HTERT RPE-1 (cell line): ENCODE data around the gene CAPRIN1.
"Not testable (repeated sequence)": the region's sequence is repeated elsewhere in the genome, so short reads cannot be mapped to it uniquely, and the experiment has no call there.

Experiments used
- in situ Hi-C: fragments of 300-500 bp; cut with MboI; formaldehyde crosslinking; loops from 4 replicates; pipeline ENCODE4 v1.14.3; 2020; ENCODE audit warnings: low sequenced_read_pairs

Gene CAPRIN1

GRCh38 chr11:34084637-34085036, 33.1 kb downstream of the CAPRIN1 start:
- in situ Hi-C loops, result no loop called here

DNA sequence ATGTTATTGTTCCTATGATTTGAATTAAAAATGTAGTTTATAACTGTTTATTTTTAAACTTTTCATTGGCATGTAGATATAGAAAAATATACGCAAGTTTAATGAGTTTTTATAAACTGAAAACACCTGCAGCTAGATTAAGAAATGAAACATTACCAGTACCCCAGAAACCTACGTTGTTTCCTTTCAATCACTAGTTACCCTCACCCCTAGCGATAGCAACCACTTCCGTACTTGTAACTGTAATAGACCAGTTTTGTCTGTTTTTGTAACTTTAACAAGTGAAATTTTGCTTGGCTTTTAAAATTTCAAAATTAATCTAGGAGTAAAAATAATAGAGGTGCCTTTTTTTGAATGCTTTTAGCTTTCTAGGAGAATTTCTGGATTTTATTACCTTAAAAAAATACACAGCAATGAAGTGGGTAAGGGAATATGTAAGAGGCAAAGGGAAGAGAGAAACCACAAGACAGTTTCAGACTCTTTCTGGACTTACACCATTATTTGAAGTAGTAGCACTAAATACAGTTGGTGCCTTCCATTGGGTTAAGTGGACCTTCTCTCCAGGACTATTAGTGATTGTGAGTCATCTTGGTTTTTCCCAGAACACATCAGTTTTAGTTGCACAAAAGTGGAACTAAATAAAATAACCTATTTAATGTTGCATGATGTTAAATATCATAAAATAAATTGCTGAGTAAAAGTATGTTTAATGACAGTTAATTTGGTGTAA, 35.2 kb downstream of the CAPRIN1 start:
- in situ Hi-C loops, result no loop called here

DNA sequence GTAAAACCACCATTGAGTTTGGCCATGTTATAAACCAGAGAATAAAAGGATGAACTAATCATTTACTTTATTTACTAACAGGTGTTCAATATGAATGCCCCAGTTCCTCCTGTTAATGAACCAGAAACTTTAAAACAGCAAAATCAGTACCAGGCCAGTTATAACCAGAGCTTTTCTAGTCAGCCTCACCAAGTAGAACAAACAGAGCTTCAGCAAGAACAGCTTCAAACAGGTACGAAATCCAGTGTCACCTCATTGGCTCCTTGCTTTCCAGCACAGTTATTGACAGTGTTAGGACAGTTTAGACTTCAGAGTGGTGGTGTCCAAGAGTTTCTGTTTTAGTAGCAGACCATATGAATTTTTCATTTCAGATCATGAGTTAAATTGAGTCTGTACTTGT, 40.3 kb downstream of the CAPRIN1 start:
- in situ Hi-C loops, result no loop called here

DNA sequence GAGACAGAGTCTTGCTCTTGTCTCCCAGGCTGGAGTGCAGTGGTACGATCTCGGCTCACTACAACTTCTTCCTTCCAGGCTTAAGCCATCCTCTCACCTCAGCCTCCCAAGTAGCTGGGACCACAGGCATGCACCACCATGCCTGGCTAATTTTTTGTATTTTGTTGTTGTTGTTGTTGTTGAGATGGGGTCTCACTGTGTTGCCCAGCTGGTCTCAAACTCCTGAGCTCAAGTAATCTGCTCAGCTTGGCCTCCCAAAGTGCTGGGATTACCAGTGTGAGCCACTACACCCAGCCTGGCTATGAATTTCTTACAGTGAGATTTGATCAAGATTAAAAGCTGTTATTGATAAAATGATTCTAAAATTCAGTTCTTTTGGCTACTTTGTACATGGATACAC, 43.4 kb downstream of the CAPRIN1 start:
- in situ Hi-C loops, result not testable (repeated sequence)

GRCh38 chr11:34098813-34099212, 47.3 kb downstream of the CAPRIN1 start:
- in situ Hi-C loops, result no loop called here

- in situ Hi-C loops, result no loop called here
Measured at GRCh38 chr11:34104680-34105078, 53.1 kb downstream of the CAPRIN1 start.

DNA sequence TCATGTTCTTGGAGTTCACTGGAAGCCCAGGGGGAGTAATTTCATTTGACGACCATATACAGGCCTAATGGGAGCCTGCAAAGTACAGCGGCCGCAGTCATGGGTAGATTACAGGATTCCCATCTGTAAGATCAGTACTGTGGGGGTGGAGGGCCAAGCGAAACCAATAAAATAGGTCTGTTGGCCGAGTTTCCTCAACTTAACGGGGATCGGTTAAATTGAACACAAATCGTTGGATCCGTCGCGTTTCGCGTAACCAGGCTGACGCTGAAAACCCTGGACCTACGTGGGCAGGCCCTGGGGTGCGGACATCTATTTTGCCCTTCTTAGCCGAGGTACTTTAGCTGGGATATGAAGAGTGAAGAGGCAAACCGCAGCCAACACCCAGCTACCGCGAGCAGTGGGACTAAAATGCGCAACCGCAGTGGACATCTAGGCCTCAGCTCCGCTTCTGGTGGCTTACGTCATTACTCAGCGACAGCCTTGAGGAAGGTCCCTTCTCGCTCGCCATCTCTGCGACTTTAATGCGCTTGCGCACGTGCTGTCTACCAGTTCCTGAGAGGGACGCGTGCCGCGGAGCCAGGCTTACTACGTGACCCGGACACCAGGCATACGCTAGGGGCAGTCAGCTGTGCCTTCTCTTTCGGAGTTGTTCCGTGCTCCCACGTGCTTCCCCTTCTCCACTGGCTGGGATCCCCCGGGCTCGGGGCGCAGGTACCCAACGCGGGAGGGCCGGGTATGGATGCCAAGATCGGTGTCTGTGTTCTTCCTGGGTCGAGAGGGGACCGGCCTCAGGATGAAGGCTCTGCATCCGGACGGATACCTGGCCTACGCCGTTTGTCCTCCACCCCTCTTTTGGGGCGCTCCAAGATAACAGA, 53.8 kb downstream of the CAPRIN1 start, which contains the start of gene NAT10:
NAT10 (plus strand) TSS at position 551 of the 878 bp plus-strand sequence. CDS start 2,597 bp downstream, outside the sequence.
- in situ Hi-C loops, result no loop called here

- in situ Hi-C loops, result no loop called here
Measured at GRCh38 chr11:34105957-34106504, 54.5 kb downstream of the CAPRIN1 start.

- in situ Hi-C loops, result no loop called here
Measured at GRCh38 chr11:34111722-34112270, 60.3 kb downstream of the CAPRIN1 start.

DNA sequence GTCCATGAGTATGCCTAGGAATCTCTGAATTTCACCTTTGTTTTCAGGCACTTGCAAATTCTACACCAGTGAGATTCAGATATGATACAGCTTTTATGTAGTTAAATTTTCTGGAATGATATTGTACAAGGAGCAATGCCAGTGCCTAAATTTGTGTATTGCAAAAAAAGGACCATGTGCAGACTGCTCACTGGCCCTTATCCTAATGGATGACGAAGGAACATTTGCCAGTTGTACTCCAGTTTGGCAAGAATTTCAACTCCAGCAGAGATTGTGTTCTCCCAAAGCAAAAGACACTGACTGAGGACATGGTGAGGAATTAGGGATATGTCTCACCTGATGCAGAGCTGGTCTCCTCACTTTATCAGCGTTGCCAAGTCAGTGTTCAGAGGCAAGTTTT, 62.5 kb downstream of the CAPRIN1 start:
- in situ Hi-C loops, result no loop called here

DNA sequence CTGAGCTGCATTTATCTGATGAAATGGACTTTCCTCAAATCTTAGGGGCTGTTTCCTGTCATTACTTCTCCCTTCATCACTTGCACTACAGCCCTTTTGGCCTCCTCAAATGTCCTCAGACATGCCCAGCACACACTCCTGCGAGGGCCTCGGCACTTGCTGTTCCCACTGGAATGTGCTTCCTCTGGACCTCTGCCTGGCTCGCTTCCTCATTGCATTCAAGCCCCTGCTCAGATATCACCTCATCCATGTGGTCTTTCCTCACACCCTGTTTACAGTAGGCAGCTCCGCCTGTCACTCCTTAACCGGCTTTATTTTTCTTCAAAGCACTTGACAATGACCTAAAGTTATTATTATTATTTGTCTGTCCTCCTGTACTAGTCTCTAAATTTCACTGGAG, 62.9 kb downstream of the CAPRIN1 start:
- in situ Hi-C loops, result no loop called here

DNA sequence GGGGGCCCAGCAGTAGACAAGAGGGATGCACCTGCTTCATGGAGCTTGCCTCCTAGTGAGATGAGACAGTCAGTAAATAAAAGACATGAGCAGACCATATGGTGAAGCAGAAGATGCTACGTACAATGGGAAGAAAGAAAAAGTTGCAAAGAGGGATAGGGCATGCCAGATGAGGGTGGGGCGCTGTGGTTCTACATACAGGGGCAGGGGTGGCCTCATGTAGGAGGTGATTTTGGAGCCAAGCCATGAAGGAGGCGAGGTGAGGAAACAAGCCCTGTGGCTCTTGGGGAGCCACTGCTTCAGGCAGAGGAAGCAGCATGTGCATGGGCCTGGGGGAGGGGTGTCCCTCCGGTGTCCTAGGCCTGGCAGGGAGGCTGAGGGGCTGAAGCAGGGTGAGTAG, 69.1 kb downstream of the CAPRIN1 start:
- in situ Hi-C loops, result no loop called here

DNA sequence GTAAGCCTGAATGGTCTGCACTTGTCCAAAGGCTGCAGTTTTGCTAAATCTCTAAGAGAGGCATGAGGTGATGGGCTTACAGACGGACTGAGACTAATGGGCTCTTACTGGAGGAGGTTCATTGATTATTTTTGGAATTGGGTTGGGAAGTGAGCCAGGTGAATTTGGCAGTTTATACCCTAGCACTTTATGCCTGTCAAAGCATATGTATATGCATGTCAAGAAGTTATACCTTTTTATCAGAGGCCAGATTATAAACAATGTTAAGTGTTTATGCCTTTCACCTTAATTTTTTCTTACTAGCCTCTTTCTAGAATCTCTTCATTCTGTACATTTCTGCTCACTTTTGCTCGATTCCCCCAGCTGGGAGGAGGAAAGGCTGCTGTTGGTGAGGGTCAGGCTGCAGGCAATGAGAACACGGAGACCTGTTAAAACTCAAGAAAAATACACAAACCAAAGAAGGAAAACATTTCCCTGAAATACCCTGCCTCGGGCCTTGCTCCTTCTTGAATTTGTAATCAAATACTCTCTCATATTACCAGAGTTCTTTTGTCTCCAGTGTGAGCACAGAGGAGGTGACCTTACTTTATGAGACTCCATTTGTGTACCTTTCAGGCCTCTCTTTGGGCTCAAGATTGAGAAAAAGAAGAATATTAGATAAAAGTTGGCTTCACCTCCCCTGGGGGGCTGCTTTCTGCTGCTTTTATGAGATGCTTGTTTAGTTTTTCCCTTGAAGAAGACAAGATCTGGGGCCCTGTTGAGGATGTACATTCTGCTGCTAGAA, 73.5 kb downstream of the CAPRIN1 start:
- in situ Hi-C loops, result no loop called here

DNA sequence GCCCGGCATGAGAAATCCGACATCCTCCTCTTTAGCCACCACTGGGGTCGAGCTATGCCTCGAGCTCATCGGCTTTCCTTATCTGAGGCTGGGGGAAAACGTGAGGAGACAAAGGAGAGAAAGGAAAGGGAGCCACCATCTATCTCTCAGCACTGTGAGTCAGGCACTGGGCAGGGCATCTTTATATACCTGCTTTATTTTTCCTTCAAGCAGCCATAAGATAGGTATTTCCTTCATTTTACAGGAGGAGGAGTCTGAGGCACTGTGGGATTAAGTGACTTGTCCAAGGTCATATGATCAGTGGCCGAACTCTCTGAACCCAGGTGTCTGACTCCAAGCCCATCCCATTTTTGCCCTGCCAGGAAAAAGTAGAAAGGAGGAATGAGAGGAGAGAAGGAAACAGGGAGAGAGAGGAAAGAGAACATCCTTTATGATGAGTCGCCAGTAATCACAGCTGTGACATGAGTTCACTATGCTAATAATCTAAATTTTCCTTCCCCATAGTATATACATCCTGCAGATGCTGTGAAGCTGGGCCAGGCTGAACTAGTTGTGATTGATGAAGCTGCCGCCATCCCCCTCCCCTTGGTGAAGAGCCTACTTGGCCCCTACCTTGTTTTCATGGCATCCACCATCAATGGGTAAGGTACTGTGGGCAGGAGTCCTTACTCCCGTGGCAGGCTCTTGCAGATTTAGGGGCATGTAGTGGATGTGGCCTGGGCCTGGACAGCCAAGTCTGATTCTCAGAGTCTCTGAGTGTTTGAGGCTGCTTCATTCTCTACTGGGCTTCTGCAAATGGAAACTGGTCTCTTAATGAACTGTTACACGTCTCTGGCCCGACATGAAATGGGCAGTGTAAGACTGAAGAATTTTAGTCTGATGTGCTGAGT, 75.7 kb downstream of the CAPRIN1 start:
- in situ Hi-C loops, result no loop called here

DNA sequence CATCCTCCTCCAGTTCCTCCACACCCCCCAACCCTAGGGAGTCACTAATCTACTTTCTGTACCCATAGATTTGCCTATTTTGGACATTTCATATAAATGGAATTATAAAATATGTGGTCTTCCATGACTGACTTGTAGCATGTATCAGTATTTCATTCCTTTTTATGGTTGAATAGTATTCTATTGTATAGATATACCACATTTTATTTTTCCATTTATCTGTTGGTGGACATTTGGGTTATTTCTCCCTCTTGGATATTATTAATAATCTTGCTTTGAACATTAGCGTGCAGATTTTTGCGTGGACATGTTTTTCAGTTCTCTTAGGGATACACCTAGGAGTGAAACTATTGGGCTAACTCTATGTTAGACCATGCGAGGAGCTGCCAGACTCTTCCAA, 77.3 kb downstream of the CAPRIN1 start:
- in situ Hi-C loops, result no loop called here

GRCh38 chr11:34132261-34132965, 80.9 kb downstream of the CAPRIN1 start:
- in situ Hi-C loops, result no loop called here

- in situ Hi-C loops, result no loop called here
Measured at GRCh38 chr11:34134765-34135164, 83.2 kb downstream of the CAPRIN1 start.

DNA sequence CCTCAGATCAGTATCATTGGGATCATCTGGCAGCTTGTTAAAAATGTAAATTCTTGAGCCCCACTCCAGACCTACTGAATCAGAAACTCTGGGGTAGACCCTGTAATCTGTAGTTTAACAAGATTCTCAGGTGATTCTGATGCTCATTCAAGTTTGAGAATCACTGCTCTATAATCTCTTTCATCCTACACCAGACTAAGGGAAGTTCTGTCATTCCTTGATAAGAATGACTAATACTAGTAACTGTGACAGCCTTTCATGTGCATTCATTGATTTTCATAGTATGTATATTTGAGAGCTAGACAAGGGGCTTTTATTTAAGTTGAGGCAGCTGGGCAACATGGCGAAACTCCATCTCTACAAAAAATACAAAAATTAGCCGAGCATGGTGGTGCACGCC, 83.9 kb downstream of the CAPRIN1 start:
- in situ Hi-C loops, result no loop called here

DNA sequence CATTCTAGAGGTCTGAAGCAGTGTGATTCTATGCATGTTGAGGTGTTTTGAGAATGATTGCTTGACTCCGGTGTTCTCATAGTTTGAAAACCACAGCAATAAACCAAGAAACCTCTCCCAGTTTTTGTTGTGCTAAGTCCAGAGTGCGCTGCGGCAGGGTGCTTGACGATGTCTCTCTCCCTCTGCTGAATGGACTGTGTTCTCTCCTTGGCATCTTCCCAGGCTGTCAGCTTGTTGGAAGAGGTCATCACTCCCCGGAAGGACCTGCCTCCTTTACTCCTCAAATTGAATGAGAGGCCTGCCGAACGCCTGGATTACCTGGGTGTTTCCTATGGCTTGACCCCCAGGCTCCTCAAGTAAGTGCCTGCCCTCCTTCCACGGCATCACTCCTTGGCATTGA, 84.9 kb downstream of the CAPRIN1 start:
- in situ Hi-C loops, result no loop called here
